GM23338 (cell line): Measurements from ENCODE around the gene MR1. TPM values are rescaled to one million over a fixed set of nuclear protein-coding genes. Genes with fewer than 3 reads are reported as not detected.

Experiments used
- ATAC-seq: fragments of 200-7000 bp; cut with Tn5 transposase; 3 replicates; pipeline ENCODE4 v1.9.1; 2020
- DNase-seq: peaks from one replicate; pipeline ENCODE4 v3.0.0-alpha.2; 2015; ENCODE audit warnings: low spot score
- H2AFZ ChIP-seq: fragments of 200-600 bp; sonication (generic); 2 replicates; pipeline ENCODE4 v1.8.0; 2016; ENCODE audit warnings: antibody characterized with exemption, mild to moderate bottlenecking, moderate library complexity
- H3F3A ChIP-seq: fragments of 200-600 bp; sonication (generic); replicated peaks from 2 replicates; pipeline ENCODE4 v1.8.0; 2017; ENCODE audit warnings: antibody characterized with exemption, mixed run types, low read depth
- H3K27ac ChIP-seq: fragments of 200-600 bp; sonication (generic); 2 replicates; pipeline ENCODE4 v1.6.1; 2016; ENCODE audit warnings: low read depth
- H3K27me3 ChIP-seq: fragments of 200-600 bp; sonication (generic); 2 replicates; pipeline ENCODE4 v1.8.0; 2016; ENCODE audit warnings: mild to moderate bottlenecking, mixed run types, moderate library complexity; ENCODE audit not compliant: insufficient read depth
- H3K36me3 ChIP-seq: fragments of 200-600 bp; sonication (generic); 2 replicates; pipeline ENCODE4 v1.8.0; 2016; ENCODE audit warnings: mild to moderate bottlenecking; ENCODE audit not compliant: insufficient read depth
- H3K4me1 ChIP-seq: fragments of 200-600 bp; sonication (generic); 2 replicates; pipeline ENCODE4 v1.8.0; 2016; ENCODE audit warnings: mild to moderate bottlenecking, moderate library complexity; ENCODE audit not compliant: insufficient read depth
- H3K4me2 ChIP-seq: fragments of 200-600 bp; sonication (generic); 2 replicates; pipeline ENCODE4 v1.7.1; 2017; ENCODE audit warnings: mixed run types
- H3K4me3 ChIP-seq: fragments of 200-600 bp; sonication (generic); 2 replicates; pipeline ENCODE4 v1.6.1; 2016; ENCODE audit warnings: mixed run types
- H3K79me2 ChIP-seq: fragments of 200-600 bp; sonication (generic); replicated peaks from 2 replicates; pipeline ENCODE4 v1.8.0; 2017; ENCODE audit warnings: mild to moderate bottlenecking; ENCODE audit not compliant: insufficient read depth
- H3K9me2 ChIP-seq: fragments of 200-600 bp; sonication (generic); 2 replicates; pipeline ENCODE4 v1.8.0; 2017; ENCODE audit not compliant: insufficient read depth
- H4K20me1 ChIP-seq: fragments of 200-600 bp; sonication (generic); replicated peaks from 2 replicates; pipeline ENCODE4 v1.8.0; 2017; ENCODE audit warnings: mild to moderate bottlenecking; ENCODE audit not compliant: insufficient read depth
- H3K27ac Mint-ChIP-seq: 2 replicates; pipeline ENCODE4 v1.8.0; 2020; ENCODE audit warnings: inconsistent platforms, mild to moderate bottlenecking, moderate library complexity, mixed read lengths
- H3K27me3 Mint-ChIP-seq: 3 replicates; pipeline ENCODE4 v1.8.0; 2022; ENCODE audit warnings: low read depth, mild to moderate bottlenecking, moderate library complexity, mixed read lengths, inconsistent platforms; ENCODE audit not compliant: insufficient read depth, poor library complexity
- H3K36me3 Mint-ChIP-seq: 3 replicates; pipeline ENCODE4 v1.8.0; 2021; ENCODE audit warnings: low read depth, mild to moderate bottlenecking, inconsistent platforms, moderate library complexity, mixed read lengths
- H3K4me1 Mint-ChIP-seq: 3 replicates; pipeline ENCODE4 v1.8.0; 2020; ENCODE audit warnings: mild to moderate bottlenecking, inconsistent platforms, mixed read lengths
- H3K4me3 Mint-ChIP-seq: 3 replicates; pipeline ENCODE4 v1.8.0; 2021; ENCODE audit warnings: moderate library complexity, mild to moderate bottlenecking, inconsistent platforms, mixed read lengths
- H3K9me3 Mint-ChIP-seq: 3 replicates; pipeline ENCODE4 v1.8.0; 2020; ENCODE audit warnings: moderate library complexity, mild to moderate bottlenecking, inconsistent platforms, mixed read lengths
- CREB1 ChIP-seq: fragments of 250-450 bp; sonication (Bioruptor Pico); IDR thresholded peaks from 2 replicates; pipeline ENCODE4 v1.5.0; 2020; ENCODE audit warnings: low read depth, mild to moderate bottlenecking, moderate library complexity
- CTCF ChIP-seq, 2 experiments: fragments of 200-600 bp in 1 of 2; sonication (generic) in 1 of 2; conservative IDR thresholded peaks; 2 replicates each; pipeline versions ENCODE4 v1.5.1 to v1.6.1; 2016 to 2017; ENCODE audit warnings: antibody characterized with exemption in 2 of 2, low read depth in 2 of 2, mild to moderate bottlenecking in 2 of 2, moderate library complexity in 1 of 2
- ETS1 ChIP-seq: IDR thresholded peaks from 2 replicates; pipeline ENCODE4 v1.6.1; 2016; ENCODE audit warnings: antibody characterized with exemption
- EZH2 ChIP-seq: fragments of 200-600 bp; sonication (generic); IDR thresholded peaks from one replicate; pipeline ENCODE4 v1.8.0; 2017; ENCODE audit warnings: antibody characterized with exemption, mild to moderate bottlenecking, low read depth; ENCODE audit not compliant: unreplicated experiment
- EZH2phosphoT487 ChIP-seq: fragments of 200-600 bp; sonication (generic); IDR thresholded peaks from one replicate; pipeline ENCODE4 v1.8.1; 2018; ENCODE audit warnings: antibody characterized with exemption; ENCODE audit not compliant: unreplicated experiment
- JUNB ChIP-seq: IDR thresholded peaks from one replicate; pipeline ENCODE4 v1.6.1; 2016; ENCODE audit warnings: antibody characterized with exemption; ENCODE audit not compliant: unreplicated experiment
- NANOG ChIP-seq: IDR thresholded peaks from 2 replicates; pipeline ENCODE4 v1.6.1; 2016; ENCODE audit warnings: antibody characterized with exemption, borderline replicate concordance
- POLR2AphosphoS5 ChIP-seq: IDR thresholded peaks from 2 replicates; pipeline ENCODE4 v1.6.1; 2016; ENCODE audit warnings: antibody characterized with exemption, low read depth
- REST ChIP-seq: IDR thresholded peaks from one replicate; pipeline ENCODE4 v1.6.1; 2018; ENCODE audit warnings: antibody characterized with exemption; ENCODE audit not compliant: unreplicated experiment
- STAT1 ChIP-seq: IDR thresholded peaks from one replicate; pipeline ENCODE4 v1.6.1; 2016; ENCODE audit warnings: antibody characterized with exemption; ENCODE audit not compliant: unreplicated experiment
- ZNF114 ChIP-seq: fragments of 250-450 bp; sonication (Bioruptor Pico); IDR thresholded peaks from 2 replicates; pipeline ENCODE4 v1.5.0; 2020; ENCODE audit warnings: mild to moderate bottlenecking, moderate library complexity
- ZNF331 ChIP-seq: fragments of 250-450 bp; sonication (Bioruptor Pico); IDR thresholded peaks from 2 replicates; pipeline ENCODE4 v1.5.0; 2020; ENCODE audit warnings: low read depth, mild to moderate bottlenecking, moderate library complexity
- ZNF462 ChIP-seq: fragments of 250-450 bp; sonication (Bioruptor Pico); IDR thresholded peaks from 2 replicates; pipeline ENCODE4 v1.5.0; 2020; ENCODE audit warnings: mild to moderate bottlenecking, moderate library complexity
- polyA plus RNA-seq: library from polyadenylated mRNA; unstranded; fragments of >200 nt; fragmentation: Nextera tagmentation; extraction: Ambion mirVana; gene quantifications from 2 replicates; pipeline ENCODE4 v1.2.1, GENCODE V29; 2016
- total RNA-seq: library from RNA; depleted of rRNA; stranded (reverse); fragments of >200 nt; shearing (Covaris generic); gene quantifications from 2 replicates; pipeline ENCODE4 v1.2.3, GENCODE V29; 2014

The MR1 gene
- total and polyA plus RNA-seq, 2 experiments from 2014 or later: 0.18 TPM; not detected in 1

GRCh38 chr1:181077576-181078242 is 43.9 kb downstream of the MR1 start:
- no peak overlapping the region for H3K27ac ChIP-seq
- no peak for ATAC-seq
- no peak overlapping the region for H3K27ac Mint-ChIP-seq

More at GRCh38 chr1:181077576-181078242, 43.9 kb downstream of the MR1 start:
- H3K4me3 ChIP-seq: no peak overlapping the region
- no peak overlapping the region for H3K4me2 ChIP-seq
- peaks cover 7% of the 10 kb centered on the region; the same call in 1 of the 2 replicates for H3K9me2 ChIP-seq
- H3K79me2 ChIP-seq: no peaks in the 10 kb centered on the region
- Mint-ChIP-seq H3K4me3 (no peak overlapping the region), H3K36me3 (no peaks in the 10 kb centered on the region), H3K27me3 (peaks cover 2% of the 10 kb centered on the region), H3K9me3 (peaks cover 2% of the 10 kb centered on the region; the same call in 2 of the 3 replicates), H3K4me1 (peaks cover 19% of the 10 kb centered on the region)
- no peaks in the 10 kb centered on the region for H4K20me1 ChIP-seq
- TF ChIP-seq EZH2phosphoT487: no peak
- TF ChIP-seq JUNB: no peak
- TF ChIP-seq NANOG: no peak
- TF ChIP-seq CTCF (conservative IDR thresholded peaks at IDR 0.05; ENCODE audit: low read depth in 2 of 2): no peak
- no peak for TF ChIP-seq ETS1
- TF ChIP-seq POLR2AphosphoS5: no peak
- TF ChIP-seq STAT1: no peak
- TF ChIP-seq REST: no peak
- no peak for TF ChIP-seq CREB1
- TF ChIP-seq ZNF331 (CRISPR knock-in tag): no peak
- TF ChIP-seq EZH2: no peak
- no peak for TF ChIP-seq ZNF462
- no peak for TF ChIP-seq ZNF114
- H3F3A ChIP-seq: no peaks in the 10 kb centered on the region
- no peak for DNase-seq
- H3K4me1 ChIP-seq: peaks cover 19% of the 10 kb centered on the region
- peak overlapping the region; percentile 84 for H2AFZ ChIP-seq
- H3K36me3 ChIP-seq: no peaks in the 10 kb centered on the region
- H3K27me3 ChIP-seq: no peaks in the 10 kb centered on the region
